ENCODE data around the gene SPG7.

SPG7 gene

DNA sequence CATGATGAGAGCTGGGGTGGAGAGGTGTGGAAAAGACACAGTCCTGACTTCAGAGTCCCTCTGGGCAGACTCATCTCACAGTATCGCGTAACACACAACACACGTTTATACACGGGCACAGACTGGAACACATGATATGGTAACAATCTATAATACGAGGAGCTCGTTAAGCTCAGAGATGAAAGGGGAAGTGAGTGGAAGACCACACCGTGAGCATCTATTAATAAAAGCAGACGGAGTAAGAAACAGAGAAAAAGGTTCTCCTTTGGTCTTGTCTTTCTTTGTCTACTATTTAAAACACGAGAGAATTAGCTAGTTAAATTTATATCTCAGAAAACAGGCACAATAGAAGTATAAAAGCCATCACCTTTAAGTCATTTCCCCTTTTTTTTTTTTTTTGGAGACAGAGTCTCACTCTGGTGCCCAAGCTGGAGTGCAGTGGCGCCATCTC lies 31.4 kb upstream of the SPG7 start:
- H3K4me3 Mint-ChIP-seq = no peak overlapping the region
- no peaks in the 10 kb centered on the region for H3K9me3 Mint-ChIP-seq
- intact Hi-C loops (cut with micrococcal nuclease) = no loop called here
- no peak overlapping the region for H3K27ac Mint-ChIP-seq
- peaks cover 89% of the 10 kb centered on the region for H3K4me1 Mint-ChIP-seq (ENCODE audit: low read depth)
- H3K27me3 Mint-ChIP-seq = no peaks in the 10 kb centered on the region
- no peaks in the 10 kb centered on the region for H3K36me3 Mint-ChIP-seq (ENCODE audit: low read depth)

DNA sequence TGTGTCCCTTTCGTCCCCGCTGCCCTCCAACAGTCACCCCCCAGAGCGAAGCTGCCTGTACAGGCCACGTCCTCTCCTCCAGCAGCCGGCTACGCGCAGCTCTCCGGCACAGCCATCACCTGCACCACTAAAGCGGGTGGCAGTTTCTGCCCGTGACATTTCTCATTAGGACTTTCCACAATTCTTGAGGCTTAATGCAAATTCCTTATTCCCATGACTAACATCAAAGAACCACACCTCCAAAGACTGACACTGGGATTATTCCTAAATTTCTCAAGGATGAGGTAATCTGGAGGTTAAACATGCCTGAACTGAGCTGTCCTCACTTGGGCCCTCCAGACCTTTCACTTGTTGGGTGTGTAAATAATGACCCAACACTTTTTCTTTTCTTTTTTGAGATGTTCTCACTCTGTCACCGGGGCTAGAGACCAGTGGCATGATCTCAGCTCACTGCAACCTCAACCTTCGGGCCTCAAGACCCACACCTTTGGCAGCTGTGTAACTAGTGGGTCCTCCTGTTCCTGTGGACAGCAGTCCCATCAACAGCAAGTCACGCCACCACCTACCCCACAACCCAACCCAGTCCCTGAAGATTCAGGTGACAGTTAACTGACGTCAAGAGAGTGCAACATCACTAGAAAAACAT lies 29.5 kb upstream of the SPG7 start:
- intact Hi-C loops (cut with micrococcal nuclease) = no loop called here
- H3K9me3 Mint-ChIP-seq = no peaks in the 10 kb centered on the region
- no peak overlapping the region for H3K27ac Mint-ChIP-seq
- peaks cover 12% of the 10 kb centered on the region for H3K36me3 Mint-ChIP-seq (ENCODE audit: low read depth)
- peaks cover 89% of the 10 kb centered on the region for H3K4me1 Mint-ChIP-seq (ENCODE audit: low read depth)
- H3K27me3 Mint-ChIP-seq = no peaks in the 10 kb centered on the region
- H3K4me3 Mint-ChIP-seq = no peak overlapping the region

DNA sequence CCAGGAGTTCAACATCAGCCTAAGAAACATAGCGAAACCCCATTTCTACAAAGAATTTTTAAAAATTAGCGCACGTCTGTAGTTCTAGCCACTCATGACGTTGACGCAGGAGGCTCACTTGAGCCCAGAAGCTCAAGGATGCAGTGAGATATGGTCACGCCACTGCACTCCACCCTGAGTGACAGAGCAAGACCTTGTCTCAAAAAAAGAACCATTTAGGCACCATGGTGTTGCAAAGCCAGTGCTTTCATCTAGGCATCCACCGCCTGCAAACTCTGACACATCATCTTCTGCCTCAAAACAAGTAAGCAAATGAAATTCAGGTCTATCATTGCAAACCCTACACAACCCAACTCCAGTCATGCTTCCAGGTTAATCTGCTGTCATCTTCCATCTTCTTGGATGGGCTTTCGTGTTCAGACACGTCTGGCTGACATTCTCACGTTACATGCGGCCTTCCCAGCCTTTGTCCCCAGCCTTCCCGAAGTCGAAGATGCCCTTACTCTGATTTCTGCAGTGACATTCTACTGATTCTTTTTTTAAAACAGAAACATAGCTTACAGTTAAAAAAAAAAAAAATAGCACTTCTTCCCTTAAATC lies 26.7 kb upstream of the SPG7 start:
- H3K4me3 Mint-ChIP-seq = no peak overlapping the region

DNA sequence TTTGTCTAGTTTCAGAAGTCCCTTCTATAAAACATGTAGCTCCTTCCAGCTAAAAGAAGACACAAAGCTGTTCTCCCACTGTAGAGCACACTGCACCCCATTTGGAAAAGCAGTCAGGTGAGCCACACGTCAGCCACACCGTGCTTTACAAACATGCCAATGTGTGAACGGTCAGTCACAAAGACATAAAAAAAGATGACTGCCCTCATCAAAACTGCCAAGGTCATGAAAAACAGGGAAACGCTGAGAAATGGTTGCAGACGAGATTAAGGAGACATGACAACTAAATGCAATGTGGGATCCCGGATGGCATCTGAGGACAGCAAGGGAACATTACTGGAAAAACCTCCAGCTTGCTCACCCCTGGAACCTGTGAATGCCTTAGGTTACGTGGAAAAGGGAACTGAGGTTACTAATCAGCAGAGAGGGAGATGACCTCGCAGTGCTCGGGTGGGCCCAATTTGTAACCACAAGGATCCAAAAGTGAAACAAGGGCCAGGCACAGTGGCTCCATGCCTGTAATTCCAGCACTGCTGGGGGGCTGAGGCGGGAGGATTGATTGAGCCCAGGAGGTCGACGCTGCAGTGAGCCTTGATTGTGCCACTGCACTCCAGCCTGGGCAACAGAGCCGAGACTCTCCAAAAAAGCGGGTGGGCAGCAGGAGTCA lies 25.9 kb upstream of the SPG7 start:
- peaks cover 25% of the 10 kb centered on the region for H3K36me3 Mint-ChIP-seq (ENCODE audit: low read depth)

More for the DNA sequence above, 26.7 kb upstream of the SPG7 start:
- Mint-ChIP-seq H3K27ac (no peak overlapping the region), H3K36me3 (ENCODE audit: low read depth) (peaks cover 23% of the 10 kb centered on the region), H3K27me3 (no peaks in the 10 kb centered on the region), H3K4me1 (ENCODE audit: low read depth) (peaks cover 89% of the 10 kb centered on the region), H3K9me3 (no peaks in the 10 kb centered on the region)
- intact Hi-C loops (cut with micrococcal nuclease) = loop anchor here (10.0 kb wide), 1 partner anchor 47 kb away; no protein-coding TSS in a partner anchor

DNA sequence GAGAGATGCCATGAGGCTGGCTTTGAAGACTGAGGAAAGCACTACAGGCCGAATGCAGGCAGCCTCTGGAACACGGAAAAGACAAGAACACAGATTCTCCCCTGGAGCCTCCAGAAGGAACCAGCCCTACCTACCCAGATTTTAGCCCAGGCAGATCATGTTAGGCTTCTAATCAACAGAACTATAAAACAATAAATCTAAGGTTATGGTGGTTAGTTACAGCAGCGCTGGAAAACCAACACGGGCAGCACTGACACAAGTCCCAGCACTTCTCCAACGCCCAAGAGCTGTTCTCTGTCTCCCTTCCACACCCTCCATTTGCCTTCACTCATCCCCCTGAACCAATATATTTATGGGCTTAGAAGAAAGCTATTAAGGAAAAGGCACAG lies 25.4 kb upstream of the SPG7 start:
- Mint-ChIP-seq H3K36me3 (ENCODE audit: low read depth) (peaks cover 29% of the 10 kb centered on the region), H3K27me3 (no peaks in the 10 kb centered on the region), H3K4me3 (no peak overlapping the region), H3K4me1 (ENCODE audit: low read depth) (peaks cover 89% of the 10 kb centered on the region), H3K9me3 (no peaks in the 10 kb centered on the region), H3K27ac (peak overlapping the region; percentile 69)
- intact Hi-C loops (cut with micrococcal nuclease) = loop anchor here (10.0 kb wide), 1 partner anchor 48 kb away; no protein-coding TSS in a partner anchor

More for the DNA sequence above, 25.9 kb upstream of the SPG7 start:
- Mint-ChIP-seq H3K27ac (peak overlapping the region; percentile 69), H3K9me3 (no peaks in the 10 kb centered on the region), H3K27me3 (no peaks in the 10 kb centered on the region), H3K4me3 (no peak overlapping the region), H3K4me1 (ENCODE audit: low read depth) (peaks cover 89% of the 10 kb centered on the region)
- intact Hi-C loops (cut with micrococcal nuclease) = loop anchor here (10.0 kb wide), 1 partner anchor 47 kb away; no protein-coding TSS in a partner anchor

DNA sequence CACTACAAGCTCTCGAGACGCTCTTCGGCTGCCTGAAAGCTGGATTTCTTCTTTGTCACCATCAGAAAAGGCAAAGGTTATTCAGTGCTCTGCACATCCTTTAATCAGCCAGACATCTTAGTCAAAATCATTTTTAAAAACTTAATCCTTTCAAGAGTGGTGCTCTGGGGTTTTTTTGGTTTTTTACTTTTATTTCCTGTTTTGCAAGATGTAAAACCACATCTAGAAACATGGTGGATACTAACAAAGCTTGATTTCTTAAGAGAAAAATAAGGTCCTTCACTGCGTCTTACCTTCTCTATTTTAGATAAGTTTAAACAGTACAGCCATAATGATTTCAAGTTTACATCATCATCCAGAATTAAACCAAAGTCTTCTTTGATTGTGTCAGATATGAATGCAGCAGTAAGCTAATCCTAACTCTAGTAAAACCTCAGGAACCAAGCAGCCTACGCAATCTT lies 24.1 kb upstream of the SPG7 start:
- Mint-ChIP-seq H3K9me3 (no peaks in the 10 kb centered on the region), H3K27ac (peak overlapping the region; percentile 36), H3K4me3 (no peak overlapping the region), H3K4me1 (ENCODE audit: low read depth) (peaks cover 89% of the 10 kb centered on the region), H3K36me3 (ENCODE audit: low read depth) (peaks cover 31% of the 10 kb centered on the region), H3K27me3 (no peaks in the 10 kb centered on the region)
- intact Hi-C loops (cut with micrococcal nuclease) = loop anchor here (2.0 to 10.0 kb wide), 2 partner anchors 13 to 49 kb away; no protein-coding TSS in a partner anchor

DNA sequence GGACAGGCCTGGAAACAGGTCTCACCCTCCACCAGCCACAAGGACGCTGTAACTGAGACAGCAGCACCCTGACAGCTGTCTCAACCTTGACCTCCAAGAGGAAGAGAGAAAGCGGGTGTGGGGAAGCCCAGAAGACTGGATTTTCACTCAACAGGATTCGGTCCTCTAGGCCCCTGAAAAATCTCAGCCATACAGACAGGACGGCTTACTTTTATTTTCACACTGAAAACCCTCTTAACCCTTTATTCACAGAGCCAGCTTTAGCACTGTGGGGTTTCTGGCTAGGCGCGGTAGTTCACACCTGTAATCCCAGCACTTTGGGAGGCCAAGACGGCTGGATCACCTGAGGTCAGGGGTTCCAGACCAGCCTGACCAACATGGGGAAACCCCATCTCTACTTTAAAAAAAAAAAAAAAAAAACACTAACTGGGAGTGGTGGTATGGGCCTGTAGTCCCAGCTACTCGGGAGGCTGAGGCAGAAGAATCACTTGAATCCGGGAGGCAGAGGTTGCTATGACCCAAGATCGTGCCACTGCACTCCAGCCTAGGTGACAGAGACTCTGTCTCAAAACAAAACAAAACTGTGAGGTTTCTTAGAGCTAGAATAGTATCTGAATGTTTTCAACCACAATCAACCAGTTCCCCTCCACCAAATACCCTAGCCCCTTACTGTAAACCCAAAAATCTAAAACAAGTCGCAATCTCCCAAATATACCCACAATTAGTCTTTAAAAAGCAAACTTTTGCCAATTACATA lies 23.1 kb upstream of the SPG7 start:
- Mint-ChIP-seq H3K27me3 (no peaks in the 10 kb centered on the region), H3K4me1 (ENCODE audit: low read depth) (peaks cover 87% of the 10 kb centered on the region), H3K36me3 (ENCODE audit: low read depth) (peaks cover 31% of the 10 kb centered on the region), H3K9me3 (no peaks in the 10 kb centered on the region), H3K4me3 (no peak overlapping the region), H3K27ac (peak overlapping the region; percentile 36)
- intact Hi-C loops (cut with micrococcal nuclease) = loop anchor here (2.0 to 10.0 kb wide), 3 partner anchors 14 to 50 kb away; no protein-coding TSS in a partner anchor

DNA sequence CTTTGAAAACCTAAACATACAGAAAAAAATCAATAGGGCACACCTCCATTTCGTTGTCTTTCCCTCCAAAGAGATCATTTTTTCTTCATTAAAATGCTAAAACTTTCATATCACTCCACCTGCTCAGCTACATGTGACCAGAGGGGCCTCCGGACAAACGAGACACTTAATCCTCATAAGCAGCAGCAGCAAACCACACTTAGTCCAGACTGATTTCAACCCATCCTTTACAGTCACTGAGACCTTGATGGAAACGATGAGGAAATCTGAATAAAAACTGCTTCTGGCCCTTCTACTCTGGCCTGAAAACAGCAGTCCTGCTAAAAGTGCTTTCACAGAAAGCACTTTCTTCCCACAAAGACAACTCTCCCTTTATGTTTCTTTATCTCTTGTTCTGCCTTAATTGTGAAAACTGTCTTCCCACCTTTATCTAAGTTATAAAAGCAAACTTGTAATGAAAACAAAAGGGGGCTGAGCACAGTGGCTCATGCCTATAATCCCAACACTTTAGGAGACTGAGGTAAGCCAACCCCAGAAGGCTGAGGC lies 22.4 kb upstream of the SPG7 start:
- Mint-ChIP-seq H3K9me3 (no peaks in the 10 kb centered on the region), H3K36me3 (ENCODE audit: low read depth) (peaks cover 31% of the 10 kb centered on the region), H3K27ac (peak overlapping the region; percentile 36), H3K4me1 (ENCODE audit: low read depth) (peaks cover 82% of the 10 kb centered on the region), H3K4me3 (no peak overlapping the region), H3K27me3 (no peaks in the 10 kb centered on the region)
- intact Hi-C loops (cut with micrococcal nuclease) = loop anchor here (2.0 to 10.0 kb wide), 3 partner anchors 15 to 51 kb away; no protein-coding TSS in a partner anchor

DNA sequence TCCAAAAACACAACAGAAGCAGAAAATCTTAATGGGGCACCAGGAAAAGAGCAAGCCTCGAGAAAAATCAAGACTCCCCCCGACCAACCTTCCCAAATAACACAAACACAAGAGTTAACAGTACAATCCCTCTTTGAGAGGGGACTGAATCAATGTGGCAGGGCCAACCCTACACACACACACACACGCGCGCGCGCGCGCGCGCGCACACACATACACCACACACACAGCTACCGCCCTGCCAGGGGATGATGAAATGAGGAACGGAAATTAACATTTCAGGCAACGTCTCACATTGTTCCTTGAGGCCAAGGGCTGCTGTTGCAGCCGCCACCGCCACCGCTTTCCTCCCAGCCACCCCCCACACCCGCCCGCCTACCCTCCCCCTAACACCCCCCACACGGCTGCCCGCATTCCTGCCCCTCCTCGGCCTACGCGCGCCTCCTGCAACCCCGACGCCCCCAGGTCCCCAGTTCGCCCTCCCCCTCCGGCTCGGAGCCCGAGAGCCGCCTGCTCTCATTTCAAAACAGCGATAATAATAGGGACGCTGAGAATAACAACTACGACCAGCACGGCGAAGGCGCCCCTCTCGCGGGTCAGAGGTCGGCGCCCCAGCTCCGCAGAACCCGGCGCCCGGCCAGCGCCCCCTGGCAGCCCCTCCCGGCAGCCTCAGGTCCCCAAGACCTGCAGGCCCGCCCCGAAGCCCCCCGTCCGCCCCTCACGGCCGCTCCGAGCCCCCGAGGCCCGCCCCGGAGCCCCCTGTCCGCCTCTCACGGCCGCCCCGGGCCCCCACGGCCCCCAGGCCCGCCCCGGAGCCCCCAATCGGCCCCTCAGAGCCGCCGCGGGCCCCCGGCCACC lies 18.9 kb upstream of the SPG7 start:
- H3K27me3 Mint-ChIP-seq = no peaks in the 10 kb centered on the region
- intact Hi-C loops (cut with micrococcal nuclease) = loop anchor here (5.0 to 10.0 kb wide), 2 partner anchors 37 to 54 kb away; no protein-coding TSS in a partner anchor
- peaks cover 79% of the 10 kb centered on the region for H3K4me1 Mint-ChIP-seq (ENCODE audit: low read depth)
- no peaks in the 10 kb centered on the region for H3K9me3 Mint-ChIP-seq
- H3K27ac Mint-ChIP-seq = peak overlapping the region; percentile 83
- peaks cover 38% of the 10 kb centered on the region for H3K36me3 Mint-ChIP-seq (ENCODE audit: low read depth)
- H3K4me3 Mint-ChIP-seq = peak overlapping the region; percentile 79

DNA sequence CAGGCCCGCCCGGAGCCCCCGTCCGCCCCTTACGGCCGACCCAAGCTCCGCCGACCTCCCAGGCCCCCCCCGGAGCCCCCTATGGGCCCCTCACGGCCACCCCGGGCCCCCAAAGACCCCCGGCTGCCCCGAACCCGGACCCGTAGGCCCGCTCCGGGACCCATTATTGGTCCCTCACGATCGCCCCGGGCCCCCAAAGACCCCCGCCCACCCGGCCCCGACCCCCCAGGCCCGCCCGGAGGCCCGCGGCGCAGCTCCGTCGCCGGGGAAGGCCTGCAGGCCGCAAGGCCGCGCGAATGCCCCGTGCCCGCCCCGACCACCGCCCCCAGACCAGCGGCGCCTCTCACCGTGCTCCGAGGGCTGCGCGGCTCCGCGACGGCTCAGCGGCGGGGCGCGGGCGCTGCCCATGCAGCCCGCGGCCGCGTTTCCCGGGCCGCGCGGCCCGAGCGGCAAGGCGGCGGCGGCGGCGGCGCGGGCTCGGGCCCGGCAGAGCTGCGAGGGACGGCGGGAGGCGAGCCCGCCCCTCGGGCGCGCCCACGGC lies 18.2 kb upstream of the SPG7 start:
- Mint-ChIP-seq H3K27me3 (no peaks in the 10 kb centered on the region), H3K4me1 (ENCODE audit: low read depth) (peaks cover 79% of the 10 kb centered on the region), H3K4me3 (peak overlapping the region; percentile 45), H3K9me3 (no peaks in the 10 kb centered on the region), H3K27ac (no peak overlapping the region), H3K36me3 (ENCODE audit: low read depth) (peaks cover 41% of the 10 kb centered on the region)
- intact Hi-C loops (cut with micrococcal nuclease) = loop anchor here (1.0 to 10.0 kb wide), 4 partner anchors 15 to 75 kb away; partner anchors contain the start of gene RPL13

DNA sequence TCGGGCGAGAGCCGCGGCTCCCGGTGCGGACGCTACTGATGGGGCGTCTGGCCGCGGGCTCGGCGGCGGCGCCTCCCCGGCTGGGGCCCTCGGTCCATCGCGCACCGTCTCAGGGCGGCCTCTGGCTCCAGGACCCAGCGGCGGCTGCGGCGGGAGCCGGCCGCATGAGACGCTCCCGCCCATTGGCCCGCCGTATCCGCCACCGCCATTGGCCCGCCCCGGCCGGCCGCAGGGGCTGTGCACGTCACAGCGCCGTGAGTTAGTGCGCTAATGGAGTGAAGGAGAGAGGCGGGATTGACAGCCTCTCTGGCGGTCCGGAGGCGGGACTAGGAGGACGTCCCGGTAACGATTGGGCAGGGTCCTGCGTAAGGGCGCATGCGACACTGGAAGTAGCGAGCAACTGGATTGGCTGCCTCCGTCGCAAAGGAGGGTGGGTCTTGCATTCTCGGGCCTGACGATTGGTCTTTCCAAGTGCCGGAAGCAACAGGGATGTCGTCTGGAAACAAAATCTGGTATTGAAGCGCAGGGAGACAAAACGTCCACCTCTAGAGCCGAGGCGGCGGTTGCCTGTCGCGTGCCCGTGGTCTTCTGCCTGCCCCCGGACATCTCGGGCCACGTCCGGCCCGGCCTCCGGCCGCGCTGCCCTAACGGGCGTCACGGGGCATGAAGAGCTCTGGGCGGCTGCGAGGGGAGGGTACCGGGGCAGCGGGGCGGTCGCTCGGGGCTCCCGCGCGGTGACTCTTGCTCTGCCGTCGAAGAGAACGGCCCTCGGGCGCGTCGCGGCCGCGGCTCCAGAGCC lies 17.6 kb upstream of the SPG7 start, which contains the start of gene ANKRD11:
Gene ANKRD11, minus strand, starts transcription at position 123 of the 799 bp plus-strand sequence. CDS start 173,542 bp downstream, outside the sequence.
- Mint-ChIP-seq H3K27ac (peak within 1 kb of the TSS; percentile 91), H3K36me3 (ENCODE audit: low read depth) (peaks cover 37% of the 10 kb centered on the region), H3K27me3 (no peaks in the 10 kb centered on the region), H3K9me3 (no peaks in the 10 kb centered on the region), H3K4me1 (ENCODE audit: low read depth) (peaks cover 77% of the 10 kb centered on the region), H3K4me3 (peak within 1 kb of the TSS; percentile 84)
- intact Hi-C loops (cut with micrococcal nuclease) = loop anchor here (1.0 to 10.0 kb wide), 2 partner anchors 15 to 74 kb away; partner anchors contain the start of gene RPL13
